Peyer's patch (tissue), 4 donors: ENCODE measurements around the gene NPTXR.

Experiments
- POLR2A ChIP-seq, 2 donors: fragments of 450-650 bp; IDR thresholded peaks; one replicate each; pipeline ENCODE4 v1.5.1; 2017; ENCODE audit warnings: antibody characterized with exemption in 2 of 2, mild to moderate bottlenecking in 2 of 2, moderate library complexity in 2 of 2
- TF ChIP-seq, protein P1 (sequence below), 6 experiments: fragments of 450-650 bp in 4 of 6; fragments of 200-600 bp in 2 of 6; sonication (generic) in 1 of 6; IDR thresholded peaks; one replicate each; pipeline ENCODE4 v1.5.1; 2017 to 2019; ENCODE audit warnings: antibody characterized with exemption in 6 of 6, mild to moderate bottlenecking in 3 of 6, moderate library complexity in 1 of 6

DNA sequence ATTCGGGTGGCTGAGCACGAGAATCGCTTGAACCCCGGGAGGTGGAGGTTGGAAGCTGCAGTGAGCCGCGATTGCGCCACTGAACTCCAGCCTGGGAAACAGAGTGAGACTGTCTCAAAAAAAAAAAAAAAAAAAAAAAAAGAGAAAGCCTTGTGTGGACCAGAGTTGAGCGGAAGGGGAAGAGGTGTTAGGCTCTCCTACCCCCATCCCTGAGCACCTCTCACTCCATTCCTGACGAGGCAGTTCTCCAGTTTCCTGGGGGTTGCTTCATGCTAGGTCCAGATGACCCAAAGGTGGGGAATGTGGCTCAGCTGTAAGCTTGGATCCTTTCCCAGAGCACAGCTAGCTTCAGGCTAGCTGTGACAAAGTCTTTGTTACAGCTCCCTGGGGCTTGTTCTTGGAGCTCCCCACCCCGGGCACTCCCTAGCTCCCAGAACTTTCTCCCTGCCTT lies 41.1 kb downstream of the NPTXR start:
- no peak for TF ChIP-seq POLR2A (IDR thresholded peaks at IDR 0.05)
- TF ChIP-seq, protein P1, sequence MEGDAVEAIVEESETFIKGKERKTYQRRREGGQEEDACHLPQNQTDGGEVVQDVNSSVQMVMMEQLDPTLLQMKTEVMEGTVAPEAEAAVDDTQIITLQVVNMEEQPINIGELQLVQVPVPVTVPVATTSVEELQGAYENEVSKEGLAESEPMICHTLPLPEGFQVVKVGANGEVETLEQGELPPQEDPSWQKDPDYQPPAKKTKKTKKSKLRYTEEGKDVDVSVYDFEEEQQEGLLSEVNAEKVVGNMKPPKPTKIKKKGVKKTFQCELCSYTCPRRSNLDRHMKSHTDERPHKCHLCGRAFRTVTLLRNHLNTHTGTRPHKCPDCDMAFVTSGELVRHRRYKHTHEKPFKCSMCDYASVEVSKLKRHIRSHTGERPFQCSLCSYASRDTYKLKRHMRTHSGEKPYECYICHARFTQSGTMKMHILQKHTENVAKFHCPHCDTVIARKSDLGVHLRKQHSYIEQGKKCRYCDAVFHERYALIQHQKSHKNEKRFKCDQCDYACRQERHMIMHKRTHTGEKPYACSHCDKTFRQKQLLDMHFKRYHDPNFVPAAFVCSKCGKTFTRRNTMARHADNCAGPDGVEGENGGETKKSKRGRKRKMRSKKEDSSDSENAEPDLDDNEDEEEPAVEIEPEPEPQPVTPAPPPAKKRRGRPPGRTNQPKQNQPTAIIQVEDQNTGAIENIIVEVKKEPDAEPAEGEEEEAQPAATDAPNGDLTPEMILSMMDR (IDR thresholded peaks at IDR 0.05), result no peak
